ENCODE measurements around the gene BCOR.

The BCOR gene

GRCh38 chrX:40097504-40098263, at the start of gene BCOR:
TSS of gene BCOR (minus strand) at chrX:40097958. CDS start at chrX:40077929, 20,029 bp downstream.
- TF ChIP-seq CTCF (conservative IDR thresholded peaks at IDR 0.05; ENCODE audit: low read depth, low read length), result no peak
- no peak for DNase-seq (ENCODE audit: low read depth)
- peak within 1 kb of the TSS; percentile 59 for H3K4me3 ChIP-seq (ENCODE audit: low read length)

- DNase-seq (ENCODE audit: low read depth), result no peak
- TF ChIP-seq CTCF (conservative IDR thresholded peaks at IDR 0.05; ENCODE audit: low read depth, low read length), result no peak
- no peak overlapping the region for H3K4me3 ChIP-seq (ENCODE audit: low read length)
These were observed 49.6 kb upstream of the BCOR start for GRCh38 chrX:40147126-40147952.

GRCh38 chrX:40146262-40147125, 48.7 kb upstream of the BCOR start:
- no peak for DNase-seq (ENCODE audit: low read depth)
- peak overlapping the region; percentile 57 for H3K4me3 ChIP-seq (ENCODE audit: low read length)
- no peak for TF ChIP-seq CTCF (conservative IDR thresholded peaks at IDR 0.05; ENCODE audit: low read depth, low read length)

GRCh38 chrX:40145923-40146261, 48.1 kb upstream of the BCOR start:
- DNase-seq (ENCODE audit: low read depth), result no peak
- H3K4me3 ChIP-seq (ENCODE audit: low read length), result peak overlapping the region; percentile 57
- TF ChIP-seq CTCF (conservative IDR thresholded peaks at IDR 0.05; ENCODE audit: low read depth, low read length), result no peak

GRCh38 chrX:40145001-40145922, 47.5 kb upstream of the BCOR start:
- TF ChIP-seq CTCF (conservative IDR thresholded peaks at IDR 0.05; ENCODE audit: low read depth, low read length), result no peak
- no peak for DNase-seq (ENCODE audit: low read depth)
- peak overlapping the region; percentile 57 for H3K4me3 ChIP-seq (ENCODE audit: low read length)

DNA sequence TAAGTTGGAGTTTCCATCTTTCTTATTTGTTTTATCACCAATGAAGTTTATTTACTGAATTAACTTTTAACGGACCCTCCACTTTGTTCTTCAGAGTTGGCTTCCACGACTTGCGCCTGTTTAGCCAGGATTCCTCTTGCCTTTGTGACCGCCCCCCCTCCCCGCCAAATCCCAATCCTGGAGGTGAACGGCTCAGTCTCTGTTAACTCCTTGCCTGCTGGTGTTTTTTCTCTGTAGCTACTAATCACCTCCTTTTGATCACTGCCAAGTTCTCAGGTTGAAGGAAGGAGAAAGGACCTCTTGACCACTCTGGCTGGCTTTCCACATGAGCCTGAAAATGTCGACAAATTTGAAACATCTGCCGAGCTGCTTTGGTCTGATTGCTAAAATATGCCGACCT, 46.8 kb upstream of the BCOR start:
- no peak for DNase-seq (ENCODE audit: low read depth)

More for the DNA sequence above, 46.8 kb upstream of the BCOR start:
- H3K4me3 ChIP-seq (ENCODE audit: low read length), result peak overlapping the region; percentile 57
- TF ChIP-seq CTCF (conservative IDR thresholded peaks at IDR 0.05; ENCODE audit: low read depth, low read length), result no peak
